Thyroid gland (tissue), 4 donors: Measurements from ENCODE around the gene RPS15. TPM values are rescaled to one million over a fixed set of nuclear protein-coding genes. Genes with fewer than 3 reads are reported as not detected.

Experiments
- DNase-seq, 2 donors: peaks; one replicate each; pipeline ENCODE4 v3.0.0-alpha.2; 2019
- H3K27ac ChIP-seq, 3 donors: fragments of 200-600 bp; sonication (generic); 1 replicate in 2 of 3; 2 replicates in 1 of 3; pipeline ENCODE4 v1.5.1; 2016 to 2019; ENCODE audit warnings: mild to moderate bottlenecking in 1 of 3, moderate library complexity in 1 of 3
- H3K27me3 ChIP-seq: fragments of 200-600 bp; sonication (generic); one replicate; pipeline ENCODE4 v1.5.1; 2019
- H3K36me3 ChIP-seq, 2 donors: fragments of 200-600 bp; sonication (generic); one replicate each; pipeline ENCODE4 v1.5.1; 2016 to 2019
- H3K4me1 ChIP-seq, 2 donors: fragments of 200-600 bp; sonication (generic); one replicate each; pipeline ENCODE4 v1.5.1; 2017 to 2019
- H3K4me3 ChIP-seq, 3 donors: fragments of 200-600 bp; sonication (generic); replicated peaks in 1 of 3; 1 replicate in 2 of 3; 2 replicates in 1 of 3; pipeline ENCODE4 v1.5.1; 2016; ENCODE audit warnings: mild to moderate bottlenecking in 1 of 3
- H3K9me3 ChIP-seq: fragments of 200-600 bp; sonication (generic); one replicate; pipeline ENCODE4 v1.5.1; 2017
- CTCF ChIP-seq, 6 experiments: fragments of 200-600 bp in 3 of 6; fragments of 450-650 bp in 3 of 6; sonication (generic) in 3 of 6; IDR thresholded peaks; one replicate each; pipeline ENCODE4 v1.5.1; 2016 to 2019; ENCODE audit warnings: antibody characterized with exemption in 6 of 6, mild to moderate bottlenecking in 2 of 6, inconsistent platforms in 1 of 6, moderate library complexity in 1 of 6
- POLR2A ChIP-seq, 2 donors: fragments of 450-650 bp; IDR thresholded peaks; one replicate each; pipeline ENCODE4 v1.6.1; 2017; ENCODE audit warnings: antibody characterized with exemption in 2 of 2, mild to moderate bottlenecking in 2 of 2, moderate library complexity in 1 of 2
- WGBS, 2 donors: methylation state at CpG; one replicate each; pipeline ENCODE4 v1.1.5; 2017; 5-methylcytosine and 5-hydroxymethylcytosine counted together
- intact Hi-C: fragments of 100-400 bp; cut with DNase I; formaldehyde crosslinking; loops from one replicate; pipeline ENCODE4 v1.15.1; 2023
- total RNA-seq, 4 donors: library from RNA; depleted of rRNA; stranded (reverse); fragments of >200 nt; gene quantifications; one replicate each; pipeline ENCODE4 v1.2.3, GENCODE V29; 2016

Gene RPS15
- total RNA-seq, 4 donors from 2014 or later: 1,760 to 2,977 (median 2,488) TPM

GRCh38 chr19:1440418-1440801 lies 2.2 kb downstream of the RPS15 start:
- Histone ChIP-seq H3K36me3 (peaks cover 26 to 28% of the 10 kb centered on the region in 2 donors), H3K27ac (no peak overlapping the region), H3K27me3 (peaks cover under 1% of the 10 kb centered on the region), H3K4me3 (no peak overlapping the region), H3K9me3 (no peaks in the 10 kb centered on the region), H3K4me1 (peaks cover 11 to 25% of the 10 kb centered on the region in 2 donors)
- WGBS, 2 donors: 92 to 93% methylated on average over 6 to 15 of the region's 15 CpGs
- no peak for DNase-seq
- intact Hi-C loops: no loop called here
- TF ChIP-seq POLR2A (IDR thresholded peaks at IDR 0.05) (no peak), CTCF (IDR thresholded peaks at IDR 0.05) (no peak)

DNA sequence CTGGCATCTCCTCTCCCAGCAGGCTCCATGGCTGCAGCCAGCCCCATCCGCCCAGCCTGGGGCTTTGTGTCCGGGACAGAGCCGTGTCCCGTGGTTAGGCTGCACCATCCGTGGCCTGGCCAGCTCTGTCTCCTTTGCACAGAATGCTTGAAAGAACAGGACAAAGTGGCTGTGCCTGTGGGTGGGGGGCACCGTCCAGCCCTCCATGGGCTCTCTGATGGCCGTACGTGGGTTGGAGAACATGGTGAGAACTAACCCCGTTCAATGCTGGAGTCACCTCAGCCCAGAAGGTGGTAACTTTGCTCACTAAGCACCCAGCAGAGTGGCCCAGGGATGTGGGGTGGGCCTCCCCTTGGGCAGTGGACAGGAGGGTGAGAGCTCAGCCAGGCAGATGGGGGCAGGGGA lies 2.8 kb downstream of the RPS15 start:
- intact Hi-C loops: no loop called here
- no peak for DNase-seq

DNA sequence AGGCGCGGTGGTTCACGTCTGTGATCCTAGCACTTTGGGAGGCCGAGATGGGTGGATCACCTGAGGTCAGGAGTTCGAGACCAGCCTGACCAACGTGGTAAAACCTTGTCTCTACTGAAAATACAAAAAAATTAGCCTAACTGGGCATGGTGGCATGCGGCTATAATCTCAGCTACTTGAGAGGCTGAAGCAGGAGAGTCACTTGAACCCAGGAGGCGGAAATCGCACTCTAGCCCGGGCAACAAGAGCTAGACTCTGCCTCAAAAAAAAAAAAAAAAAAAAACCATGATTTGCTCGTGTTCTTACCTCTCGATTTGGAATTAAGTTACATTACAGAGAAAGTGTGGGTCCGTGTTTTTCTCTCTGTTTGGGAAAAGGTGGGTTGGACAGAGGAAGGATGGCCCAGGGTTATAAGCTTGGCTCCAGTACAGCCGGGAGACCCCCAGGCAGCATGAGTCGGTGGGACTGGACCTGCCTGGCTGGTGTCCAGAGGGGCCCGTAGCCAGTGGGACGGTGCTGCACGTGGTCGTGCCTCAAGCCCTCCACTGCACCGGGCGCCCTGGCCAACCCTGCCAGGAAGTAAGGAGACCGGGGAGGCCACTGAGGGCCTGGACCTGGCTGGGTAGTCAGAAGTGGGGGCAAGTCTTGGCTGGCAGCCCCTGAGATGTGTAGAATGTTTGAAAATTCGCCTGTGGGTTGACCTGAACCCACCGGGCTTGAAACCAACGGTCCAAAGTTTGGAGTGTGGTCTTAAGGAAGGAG lies 3.7 kb downstream of the RPS15 start:
- peaks cover 26 to 28% of the 10 kb centered on the region in 2 donors for H3K36me3 ChIP-seq
- TF ChIP-seq POLR2A (IDR thresholded peaks at IDR 0.05) (no peak), CTCF (IDR thresholded peaks at IDR 0.05) (no peak)
- no peak overlapping the region for H3K27ac ChIP-seq
- intact Hi-C loops: no loop called here
- H3K9me3 ChIP-seq: no peaks in the 10 kb centered on the region
- H3K4me3 ChIP-seq: no peak overlapping the region
- 92 to 93% methylated on average over 23 to 25 of the region's 25 CpGs for WGBS, 2 donors
- no peak for DNase-seq
- H3K27me3 ChIP-seq: peaks cover 12% of the 10 kb centered on the region
- H3K4me1 ChIP-seq: peaks cover 16 to 39% of the 10 kb centered on the region in 2 donors

More for the DNA sequence above, 2.8 kb downstream of the RPS15 start:
- no peak for TF ChIP-seq POLR2A (IDR thresholded peaks at IDR 0.05)
- TF ChIP-seq CTCF (IDR thresholded peaks at IDR 0.05): no peak
- H3K27me3 ChIP-seq: peaks cover 7% of the 10 kb centered on the region
- H3K4me3 ChIP-seq: no peak overlapping the region
- H3K27ac ChIP-seq: no peak overlapping the region
- H3K36me3 ChIP-seq: peaks cover 26 to 28% of the 10 kb centered on the region in 2 donors
- no peaks in the 10 kb centered on the region for H3K9me3 ChIP-seq
- WGBS, 2 donors: 91 to 92% methylated on average over 4 to 9 of the region's 9 CpGs
- H3K4me1 ChIP-seq: peaks cover 16 to 31% of the 10 kb centered on the region in 2 donors

DNA sequence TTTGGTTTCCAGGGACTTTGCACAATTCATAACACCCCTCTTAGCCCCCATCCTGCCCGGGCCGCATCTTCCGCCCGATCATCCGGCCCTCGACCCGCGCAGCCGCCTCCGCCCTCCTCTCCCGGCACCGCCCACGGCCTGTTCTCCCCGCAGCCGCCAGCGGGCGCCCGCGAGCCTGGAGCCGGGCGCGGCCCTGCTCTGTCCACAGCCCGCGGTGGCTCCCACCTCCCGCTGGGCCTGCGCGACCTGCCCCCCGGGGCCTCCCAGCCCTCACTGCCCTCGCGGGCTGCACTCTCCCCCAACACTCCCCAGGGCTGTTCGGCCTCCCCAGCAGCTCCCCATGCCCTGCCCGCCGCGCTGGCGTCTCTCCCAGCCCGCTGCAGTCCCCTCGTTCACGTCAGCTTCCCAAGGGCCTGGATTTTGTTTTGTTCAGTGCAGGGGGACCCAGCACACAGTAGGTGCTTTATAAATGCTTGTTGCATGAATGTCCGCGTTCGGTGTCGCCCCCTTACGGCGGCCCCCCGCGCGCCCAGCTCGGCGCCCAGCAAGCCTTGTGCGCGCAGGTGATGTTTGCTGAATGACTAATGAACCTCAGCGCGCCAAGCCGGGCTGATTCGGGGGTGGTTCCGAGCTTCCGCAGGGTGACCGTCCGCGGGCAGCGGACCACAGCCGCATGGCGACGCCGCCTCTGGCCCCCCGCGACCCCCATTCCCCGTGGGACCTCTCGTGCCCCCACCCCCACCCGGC lies 7.2 kb downstream of the RPS15 start:
- Histone ChIP-seq H3K4me3 (peak overlapping the region in 1 of 3 donors; percentile 24), H3K27ac (no peak overlapping the region), H3K27me3 (peaks cover 35% of the 10 kb centered on the region), H3K36me3 (peaks cover 18 to 19% of the 10 kb centered on the region in 2 donors), H3K9me3 (no peaks in the 10 kb centered on the region), H3K4me1 (peaks cover 6 to 25% of the 10 kb centered on the region in 2 donors)
- TF ChIP-seq POLR2A (IDR thresholded peaks at IDR 0.05): no peak
- TF ChIP-seq CTCF (IDR thresholded peaks at IDR 0.05): peak; percentile 31 to 98 (median 86)
- WGBS, 2 donors: 2 to 3% methylated on average over 10 to 18 of the region's 70 CpGs
- intact Hi-C loops: no loop called here
- DNase-seq: peak; percentile 54 to 62
